Measurements from ENCODE around the gene FARS2. TPM values are rescaled to one million over a fixed set of nuclear protein-coding genes. Genes with fewer than 3 reads are reported as not detected.

FARS2 gene
- total RNA-seq, 3 donors from 2014 or later = 12.0 to 29.6 (median 24.3) TPM

DNA sequence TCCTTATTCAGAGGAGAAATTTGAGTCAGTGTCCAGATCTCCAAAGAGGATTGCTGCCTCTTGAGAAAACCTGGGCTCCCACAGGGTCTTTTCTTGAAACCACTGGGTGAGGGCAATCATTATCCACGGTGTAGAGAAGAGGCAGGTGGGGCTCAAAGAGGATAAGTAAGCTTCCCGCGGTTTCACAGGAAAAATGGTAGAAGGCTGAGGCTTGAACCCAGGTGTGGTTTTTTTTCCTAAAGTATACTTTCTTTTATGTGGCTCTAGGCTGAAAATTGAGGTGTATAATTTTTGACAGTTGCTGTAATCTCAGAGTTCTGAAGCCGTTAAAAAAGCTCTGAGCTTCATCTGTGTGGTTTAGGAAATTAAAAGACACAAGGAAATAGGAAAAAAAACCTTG, 164.5 kb downstream of the FARS2 start:
- TF ChIP-seq POLR2A (IDR thresholded peaks at IDR 0.05) = no peak
- no peak for TF ChIP-seq POLR2AphosphoS5 (IDR thresholded peaks at IDR 0.05)
- TF ChIP-seq, protein P1, sequence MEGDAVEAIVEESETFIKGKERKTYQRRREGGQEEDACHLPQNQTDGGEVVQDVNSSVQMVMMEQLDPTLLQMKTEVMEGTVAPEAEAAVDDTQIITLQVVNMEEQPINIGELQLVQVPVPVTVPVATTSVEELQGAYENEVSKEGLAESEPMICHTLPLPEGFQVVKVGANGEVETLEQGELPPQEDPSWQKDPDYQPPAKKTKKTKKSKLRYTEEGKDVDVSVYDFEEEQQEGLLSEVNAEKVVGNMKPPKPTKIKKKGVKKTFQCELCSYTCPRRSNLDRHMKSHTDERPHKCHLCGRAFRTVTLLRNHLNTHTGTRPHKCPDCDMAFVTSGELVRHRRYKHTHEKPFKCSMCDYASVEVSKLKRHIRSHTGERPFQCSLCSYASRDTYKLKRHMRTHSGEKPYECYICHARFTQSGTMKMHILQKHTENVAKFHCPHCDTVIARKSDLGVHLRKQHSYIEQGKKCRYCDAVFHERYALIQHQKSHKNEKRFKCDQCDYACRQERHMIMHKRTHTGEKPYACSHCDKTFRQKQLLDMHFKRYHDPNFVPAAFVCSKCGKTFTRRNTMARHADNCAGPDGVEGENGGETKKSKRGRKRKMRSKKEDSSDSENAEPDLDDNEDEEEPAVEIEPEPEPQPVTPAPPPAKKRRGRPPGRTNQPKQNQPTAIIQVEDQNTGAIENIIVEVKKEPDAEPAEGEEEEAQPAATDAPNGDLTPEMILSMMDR (IDR thresholded peaks at IDR 0.05) = no peak
- Histone ChIP-seq H3K27me3 (no peaks in the 10 kb centered on the region), H3K4me3 (no peak overlapping the region), H3K4me1 (no peaks in the 10 kb centered on the region), H3K36me3 (no peaks in the 10 kb centered on the region), H3K9me3 (no peaks in the 10 kb centered on the region), H3K27ac (no peak overlapping the region)
- DNase-seq (ENCODE audit: low spot score in 2 of 2) = no peak
- intact Hi-C loops (cut with DNase I; ENCODE audit: low total_unique reads) = no loop called here

DNA sequence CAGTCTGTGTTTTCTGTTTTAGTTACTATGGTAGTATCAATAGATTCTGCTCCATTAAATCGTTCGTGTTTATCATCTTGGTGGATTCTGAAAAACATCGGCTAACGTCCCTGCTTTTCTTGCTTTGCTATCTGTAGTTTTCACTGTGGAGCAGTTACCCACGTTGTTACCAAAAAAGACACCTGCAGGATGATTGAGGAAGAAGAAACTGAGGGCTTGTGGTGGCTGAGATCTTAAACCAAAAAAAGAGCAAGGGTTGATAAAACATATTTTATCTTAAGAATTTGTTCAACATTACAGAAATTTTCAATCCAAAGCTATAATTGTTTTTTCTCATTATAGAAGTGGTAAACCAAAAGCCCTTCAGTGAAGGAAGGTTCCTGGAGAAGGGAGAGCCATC, 166.3 kb downstream of the FARS2 start:
- no peaks in the 10 kb centered on the region for H3K27me3 ChIP-seq
- DNase-seq (ENCODE audit: low spot score in 2 of 2) = no peak
- H3K9me3 ChIP-seq = no peaks in the 10 kb centered on the region
- no peak overlapping the region for H3K27ac ChIP-seq
- intact Hi-C loops (cut with DNase I; ENCODE audit: low total_unique reads) = no loop called here
- no peaks in the 10 kb centered on the region for H3K4me1 ChIP-seq
- no peaks in the 10 kb centered on the region for H3K36me3 ChIP-seq
- no peak overlapping the region for H3K4me3 ChIP-seq
- TF ChIP-seq POLR2AphosphoS5 (IDR thresholded peaks at IDR 0.05) = no peak
- TF ChIP-seq POLR2A (IDR thresholded peaks at IDR 0.05) = no peak
- TF ChIP-seq, protein P1 (IDR thresholded peaks at IDR 0.05) = no peak

DNA sequence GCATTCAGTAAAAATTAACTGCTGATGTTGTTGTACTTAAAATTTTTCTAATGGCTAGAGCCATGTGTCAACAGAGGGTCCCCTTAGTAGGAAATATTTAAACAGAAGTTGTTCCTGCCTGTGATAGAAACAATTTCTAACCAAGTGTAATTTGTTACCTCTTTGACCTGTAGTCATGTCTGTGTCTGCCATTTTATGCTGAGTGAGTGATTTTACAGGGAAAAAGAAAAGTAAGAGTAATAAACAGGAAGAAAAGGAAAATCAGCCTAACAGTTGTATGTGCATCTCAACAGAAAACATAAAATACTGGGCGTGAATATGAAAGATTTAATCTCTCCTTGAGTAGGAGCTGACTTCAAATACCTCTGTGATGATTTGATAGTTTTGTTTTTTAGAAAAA, 172.0 kb downstream of the FARS2 start:
- Histone ChIP-seq H3K9me3 (peaks cover 0 to 3% of the 10 kb centered on the region in 2 donors), H3K36me3 (no peaks in the 10 kb centered on the region), H3K4me3 (no peak overlapping the region), H3K4me1 (no peaks in the 10 kb centered on the region), H3K27ac (no peak overlapping the region), H3K27me3 (no peaks in the 10 kb centered on the region)
- intact Hi-C loops (cut with DNase I; ENCODE audit: low total_unique reads) = no loop called here
- TF ChIP-seq POLR2A (IDR thresholded peaks at IDR 0.05) = no peak
- TF ChIP-seq, protein P1 (IDR thresholded peaks at IDR 0.05) = no peak
- no peak for TF ChIP-seq POLR2AphosphoS5 (IDR thresholded peaks at IDR 0.05)
- DNase-seq (ENCODE audit: low spot score in 2 of 2) = no peak

DNA sequence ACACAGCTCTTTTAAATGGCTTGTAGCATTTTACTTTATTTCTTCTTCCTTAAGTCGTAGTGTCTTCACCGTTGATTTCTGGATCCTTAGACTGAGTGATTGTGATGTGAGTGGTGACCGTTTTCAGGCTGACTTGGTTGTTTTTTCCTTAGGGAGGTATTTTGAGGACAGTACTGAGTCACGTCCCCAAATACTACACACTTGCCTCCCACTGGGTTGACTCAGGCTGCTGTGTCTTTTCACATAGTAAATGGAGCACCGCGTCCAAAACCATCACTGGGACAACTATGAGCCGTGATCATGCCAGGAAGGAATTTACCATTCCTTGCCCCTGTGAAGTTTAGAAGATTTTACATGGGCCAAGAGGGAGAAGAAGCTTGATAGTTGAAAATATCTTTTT, 174.1 kb downstream of the FARS2 start:
- no peak for DNase-seq (ENCODE audit: low spot score in 2 of 2)
- no peaks in the 10 kb centered on the region for H3K36me3 ChIP-seq
- H3K4me1 ChIP-seq = no peaks in the 10 kb centered on the region
- no peaks in the 10 kb centered on the region for H3K27me3 ChIP-seq
- H3K9me3 ChIP-seq = peaks cover 0 to 3% of the 10 kb centered on the region in 2 donors
- H3K27ac ChIP-seq = no peak overlapping the region
- TF ChIP-seq POLR2A (IDR thresholded peaks at IDR 0.05) = no peak
- TF ChIP-seq POLR2AphosphoS5 (IDR thresholded peaks at IDR 0.05) = no peak
- TF ChIP-seq, protein P1 (IDR thresholded peaks at IDR 0.05) = no peak
- H3K4me3 ChIP-seq = no peak overlapping the region
- intact Hi-C loops (cut with DNase I; ENCODE audit: low total_unique reads) = no loop called here

DNA sequence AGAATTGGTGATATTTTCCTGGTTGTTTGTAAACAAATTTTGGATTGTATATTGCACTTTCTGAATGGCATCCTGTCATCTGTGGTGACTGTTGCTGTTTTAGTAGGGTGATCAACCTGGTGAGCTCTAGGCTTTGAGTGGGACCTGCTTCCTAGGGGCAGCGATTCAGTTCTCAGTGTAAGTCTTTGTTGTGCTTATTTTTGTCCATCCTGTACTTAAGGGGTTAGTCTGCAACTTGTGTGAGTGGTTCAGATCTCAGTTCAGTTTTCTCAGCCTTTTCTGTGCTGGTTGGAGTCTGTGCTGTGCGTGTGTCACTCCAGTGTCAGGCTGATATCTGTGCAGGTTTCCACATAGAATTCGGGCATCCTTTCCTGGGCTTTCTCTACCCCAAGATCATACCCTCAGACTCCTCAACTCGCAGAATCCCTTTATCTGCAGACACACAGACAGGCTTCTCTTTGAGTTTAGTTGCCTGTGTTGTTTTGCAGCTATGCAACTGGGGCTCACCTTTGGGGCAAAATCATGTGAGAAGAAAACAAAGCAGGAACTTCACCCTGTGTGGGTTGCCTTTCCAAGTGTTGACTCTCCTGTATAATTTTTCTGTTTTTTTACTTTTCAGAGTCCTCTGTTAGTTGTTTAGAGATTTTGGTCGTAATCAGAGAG, 177.7 kb downstream of the FARS2 start:
- H3K9me3 ChIP-seq = peaks cover 0 to 3% of the 10 kb centered on the region in 2 donors
- TF ChIP-seq POLR2A (IDR thresholded peaks at IDR 0.05) (no peak), POLR2AphosphoS5 (IDR thresholded peaks at IDR 0.05) (no peak)
- TF ChIP-seq, protein P1 (IDR thresholded peaks at IDR 0.05) = no peak
- DNase-seq (ENCODE audit: low spot score in 2 of 2) = no peak
- intact Hi-C loops (cut with DNase I; ENCODE audit: low total_unique reads) = no loop called here
- H3K36me3 ChIP-seq = no peaks in the 10 kb centered on the region
- no peak overlapping the region for H3K4me3 ChIP-seq
- H3K4me1 ChIP-seq = no peaks in the 10 kb centered on the region
- no peaks in the 10 kb centered on the region for H3K27me3 ChIP-seq
- H3K27ac ChIP-seq = no peak overlapping the region
